Stimulated activated CD4-positive, alpha-beta T cell treated with anti-CD3 and anti-CD28 coated beads, Interleukin-4, amount 100 ng/mL, for 1 hour (primary cell): ENCODE data around the gene ALG12.

Experiments
- DNase-seq: peaks from one replicate; pipeline ENCODE4 v3.0.0-alpha.2; 2020

Gene ALG12

DNA sequence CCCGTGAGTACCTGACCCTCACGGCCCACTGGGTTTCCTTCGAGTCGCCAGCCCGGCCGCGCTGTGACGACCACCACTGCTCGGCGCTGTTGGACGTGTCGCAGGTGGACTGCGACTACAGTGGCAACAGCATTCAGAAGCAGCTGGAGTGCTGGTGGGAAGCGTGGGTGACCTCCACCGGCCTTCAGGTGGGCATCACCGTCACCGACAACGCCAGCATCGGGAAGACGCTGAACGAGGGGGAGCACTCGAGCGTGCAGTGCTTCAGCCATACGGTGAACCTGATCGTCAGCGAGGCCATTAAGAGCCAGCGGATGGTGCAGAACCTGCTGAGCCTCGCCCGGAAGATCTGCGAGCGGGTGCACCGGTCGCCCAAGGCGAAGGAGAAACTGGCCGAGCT, 32.4 kb downstream of the ALG12 start:
- no peak for DNase-seq

- DNase-seq, result no peak
Observed at GRCh38 chr22:49885281-49885680, 33.0 kb downstream of the ALG12 start.

- no peak for DNase-seq
Observed at GRCh38 chr22:49884503-49885260, 33.6 kb downstream of the ALG12 start.

DNA sequence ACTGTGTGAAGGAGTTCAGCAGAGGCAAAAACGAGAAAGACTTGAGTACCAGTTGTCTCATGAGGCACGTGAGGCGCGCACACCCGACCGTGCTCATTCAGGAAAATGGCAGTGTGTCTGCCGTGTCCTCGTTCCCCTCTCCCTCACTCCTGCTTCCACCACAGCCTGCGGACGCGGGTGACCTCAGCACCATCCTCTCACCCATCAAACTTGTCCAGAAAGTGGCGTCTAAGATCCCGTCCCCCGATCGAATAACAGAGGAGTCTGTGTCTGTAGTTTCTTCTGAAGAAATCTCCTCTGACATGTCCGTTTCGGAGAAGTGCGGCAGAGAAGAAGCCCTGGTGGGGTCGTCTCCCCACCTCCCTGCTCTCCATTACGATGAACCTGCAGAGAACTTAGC, 34.2 kb downstream of the ALG12 start:
- DNase-seq, result no peak

GRCh38 chr22:49883294-49883640, 35.0 kb downstream of the ALG12 start:
- DNase-seq, result no peak

DNA sequence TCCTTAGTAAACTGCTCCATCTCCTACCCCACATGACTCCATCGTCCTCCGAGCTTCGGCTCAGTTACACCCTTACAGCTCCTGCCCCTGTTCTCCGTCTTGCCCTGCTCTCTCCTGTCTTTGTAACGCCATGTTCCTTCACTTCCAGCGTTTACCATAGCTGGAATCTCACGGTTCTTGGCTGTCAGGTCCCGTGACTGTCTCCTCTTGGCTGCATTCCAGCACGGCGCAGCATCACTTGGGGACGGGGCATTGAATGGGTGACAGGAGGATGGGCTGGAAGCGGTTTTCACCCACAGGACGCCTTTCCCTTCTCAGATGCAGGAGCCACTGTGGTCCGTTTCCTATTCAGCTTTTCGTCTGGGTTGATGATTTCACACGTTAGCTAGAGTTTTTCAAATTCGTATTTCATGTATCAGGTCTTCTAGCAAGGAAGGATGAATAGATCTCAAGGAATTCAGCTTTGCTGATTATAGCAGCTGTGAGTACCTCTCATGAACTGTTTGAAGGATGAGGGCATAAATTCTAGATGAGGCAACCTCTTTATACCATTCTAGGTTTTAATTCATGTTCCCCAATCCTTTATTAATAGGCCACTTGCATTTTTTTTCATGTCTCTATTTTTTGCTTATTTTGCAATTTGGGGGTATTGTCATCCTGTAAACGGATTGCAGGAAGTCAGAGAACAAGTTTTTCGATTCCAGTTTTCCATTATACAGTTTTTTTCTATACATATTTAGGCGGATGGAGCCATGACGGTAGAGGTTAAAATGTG, 35.5 kb downstream of the ALG12 start:
- no peak for DNase-seq

DNA sequence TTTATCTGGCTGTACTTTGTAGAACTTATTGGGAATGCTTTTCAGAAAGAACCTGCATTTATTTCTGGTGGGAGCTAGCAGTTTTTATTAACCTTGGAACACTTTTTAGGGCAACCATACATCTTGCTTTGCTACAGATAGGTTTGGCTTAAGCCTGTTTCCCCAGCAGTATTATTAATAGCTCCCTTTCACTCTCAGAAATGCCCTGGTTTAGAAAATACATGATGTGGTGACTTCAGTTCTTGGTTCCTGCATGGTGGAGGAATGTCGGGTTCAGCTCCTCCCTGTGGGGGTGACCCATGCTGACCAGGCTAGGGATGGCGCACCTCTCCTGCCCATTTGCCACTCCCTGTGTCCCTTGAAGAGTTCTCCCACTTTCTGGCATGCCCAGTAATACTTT, 36.4 kb downstream of the ALG12 start:
- DNase-seq, result no peak

DNA sequence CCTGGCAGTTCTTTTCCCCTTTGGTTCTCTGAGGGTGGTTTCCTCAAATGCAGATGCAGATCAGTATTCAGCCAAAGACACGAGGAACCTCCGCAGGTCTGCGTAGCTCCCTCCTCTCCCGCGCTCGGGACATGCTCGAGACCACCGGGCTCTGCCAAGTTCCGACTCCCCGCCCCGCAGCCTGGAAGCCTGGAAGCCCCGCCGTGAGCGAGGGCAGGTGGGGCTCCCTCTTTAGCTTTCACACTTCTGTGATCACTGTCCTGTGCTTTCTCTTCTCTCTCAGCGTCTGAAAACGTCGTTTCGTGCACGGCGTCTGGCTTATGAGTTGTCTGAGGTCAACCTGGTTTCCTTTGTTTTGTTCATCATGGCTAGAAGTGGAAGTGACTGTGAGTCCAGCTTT, 38.0 kb downstream of the ALG12 start:
- no peak for DNase-seq

DNA sequence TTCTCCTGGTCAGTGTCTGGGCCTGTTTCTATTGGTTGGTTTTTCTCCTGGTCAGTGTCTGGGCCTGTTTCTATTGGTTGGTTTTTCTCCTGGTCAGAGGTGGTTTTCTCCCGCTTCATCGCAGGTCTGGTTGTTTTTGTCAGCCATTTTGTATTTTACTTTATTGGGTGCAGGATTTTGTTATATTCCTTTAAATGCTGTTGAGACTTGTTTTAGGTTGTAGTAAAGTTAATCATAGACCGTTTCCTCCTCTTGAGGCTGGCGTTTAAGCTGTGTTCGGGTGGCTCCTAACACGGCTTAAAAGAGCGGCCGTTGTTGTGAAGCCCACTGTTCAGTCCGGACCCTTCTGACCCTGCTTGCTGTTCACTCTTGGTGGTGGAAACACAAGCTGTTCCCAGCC, 38.4 kb downstream of the ALG12 start:
- no peak for DNase-seq

GRCh38 chr22:49878206-49878605, 40.0 kb downstream of the ALG12 start:
- DNase-seq, result no peak

GRCh38 chr22:49877642-49878041, 40.6 kb downstream of the ALG12 start:
- DNase-seq, result no peak

DNA sequence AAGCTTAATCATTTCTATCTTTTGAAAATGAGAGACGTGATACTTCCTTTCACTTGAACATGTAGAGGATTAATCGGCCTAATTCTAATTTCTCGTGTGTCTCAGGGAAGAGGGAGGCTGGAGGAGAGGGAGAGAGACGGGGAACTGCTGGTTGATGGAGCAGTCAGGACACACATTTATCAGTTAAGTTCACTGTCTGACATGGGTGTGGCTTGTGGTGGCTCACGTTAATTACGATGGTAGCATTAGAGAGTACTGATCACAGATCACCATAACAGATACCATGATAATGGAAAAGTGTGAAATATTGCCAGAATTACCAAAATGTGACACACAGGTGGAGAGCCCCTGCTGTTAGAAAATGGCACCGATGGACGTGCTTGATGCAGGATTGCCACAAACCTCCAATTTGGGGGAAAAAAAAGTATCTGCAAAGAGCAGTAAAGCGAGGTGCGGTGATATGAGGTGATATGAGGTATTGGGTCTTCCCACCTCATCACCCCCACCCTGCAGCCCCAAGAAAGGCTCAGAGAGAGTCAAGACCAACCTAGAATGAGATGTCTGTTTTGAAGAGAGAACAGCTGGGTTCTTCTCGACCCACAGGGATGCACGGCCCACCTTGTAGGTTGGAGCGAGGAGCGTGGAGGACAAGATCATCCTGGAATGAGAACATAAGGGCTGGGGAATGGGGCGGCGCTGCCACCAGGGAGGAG, 44.9 kb downstream of the ALG12 start:
- no peak for DNase-seq

GRCh38 chr22:49872347-49872746, 45.9 kb downstream of the ALG12 start:
- DNase-seq, result no peak

- DNase-seq, result no peak
Observed at GRCh38 chr22:49871482-49871881, 46.8 kb downstream of the ALG12 start.

GRCh38 chr22:49869845-49870712, 48.2 kb downstream of the ALG12 start:
- DNase-seq, result no peak

DNA sequence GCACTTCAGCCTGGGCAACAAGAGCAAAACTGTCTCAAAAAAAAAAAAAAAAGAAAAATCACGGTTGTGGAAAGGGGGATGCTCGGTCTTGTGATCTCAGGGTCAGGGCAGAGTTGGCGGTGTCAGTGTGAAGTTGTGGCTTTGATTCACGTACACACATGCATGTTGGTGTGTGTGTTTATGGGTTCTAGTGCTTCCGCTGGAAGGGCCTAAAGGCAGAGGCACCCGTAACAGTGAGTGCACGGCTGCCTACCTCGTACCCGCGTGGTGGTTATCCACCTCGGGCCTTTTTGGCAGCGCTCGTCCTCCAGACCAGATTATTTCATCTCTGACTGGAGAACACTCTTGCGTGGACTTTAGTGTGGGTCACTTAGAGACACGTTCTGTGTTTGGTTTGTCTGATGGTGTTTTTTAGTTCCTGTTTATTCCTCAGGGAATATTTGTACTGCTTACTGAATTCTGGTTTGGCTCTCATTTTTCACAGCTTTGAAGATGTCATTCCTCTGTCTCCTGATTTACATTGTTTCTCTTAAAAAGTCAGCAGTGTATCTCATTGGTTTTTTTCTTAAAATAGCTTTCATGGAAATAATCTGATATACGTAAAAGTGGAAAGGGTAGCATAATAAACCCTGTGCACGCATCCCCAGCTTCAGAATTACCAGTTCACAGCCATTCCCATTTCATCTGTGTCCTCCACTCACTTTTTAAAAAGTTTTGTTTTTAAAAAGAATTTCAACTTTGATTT, 49.0 kb downstream of the ALG12 start:
- no peak for DNase-seq

GRCh38 chr22:49867303-49868265, 50.7 kb downstream of the ALG12 start:
- no peak for DNase-seq

DNA sequence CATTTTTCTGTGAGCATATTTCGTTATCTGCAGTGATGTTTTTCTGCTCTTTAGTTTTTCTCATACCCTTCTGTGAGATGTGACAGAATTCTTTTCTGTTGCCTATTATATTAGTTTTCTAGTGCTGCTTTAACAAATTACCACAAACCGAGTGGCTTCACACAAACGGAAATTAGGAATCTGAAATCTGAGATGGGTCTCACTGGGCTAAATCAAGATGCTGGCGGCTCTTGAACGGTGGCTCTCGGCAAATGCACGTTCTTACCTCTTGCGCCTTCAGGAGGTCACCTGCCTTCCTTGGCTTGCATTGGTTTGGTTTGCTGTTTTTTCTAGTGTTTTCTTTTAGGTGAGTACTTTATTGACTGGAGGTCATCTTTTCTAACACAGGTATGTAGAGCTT, 51.6 kb downstream of the ALG12 start:
- DNase-seq, result no peak

- DNase-seq, result no peak
Observed at GRCh38 chr22:49866134-49866533, 52.1 kb downstream of the ALG12 start.

DNA sequence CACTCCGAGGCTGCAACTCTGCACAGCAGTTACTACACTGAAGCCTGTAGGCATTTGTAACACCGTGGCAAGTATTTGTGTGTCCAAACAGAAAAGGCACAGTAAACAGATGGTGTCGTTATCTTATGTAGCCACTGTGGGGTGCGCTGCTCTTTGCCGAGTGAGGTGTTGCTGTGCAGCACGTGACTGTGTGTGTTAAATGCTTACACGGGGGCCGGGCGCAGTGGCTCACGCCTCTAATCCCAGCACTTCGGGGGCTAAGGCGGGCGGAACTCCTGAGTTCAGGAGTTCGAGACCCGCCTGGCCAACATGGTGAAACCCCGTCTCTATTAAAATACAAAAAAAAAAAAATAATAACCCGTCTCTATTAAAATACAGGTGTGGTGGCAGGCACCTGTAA, 53.1 kb downstream of the ALG12 start:
- no peak for DNase-seq

DNA sequence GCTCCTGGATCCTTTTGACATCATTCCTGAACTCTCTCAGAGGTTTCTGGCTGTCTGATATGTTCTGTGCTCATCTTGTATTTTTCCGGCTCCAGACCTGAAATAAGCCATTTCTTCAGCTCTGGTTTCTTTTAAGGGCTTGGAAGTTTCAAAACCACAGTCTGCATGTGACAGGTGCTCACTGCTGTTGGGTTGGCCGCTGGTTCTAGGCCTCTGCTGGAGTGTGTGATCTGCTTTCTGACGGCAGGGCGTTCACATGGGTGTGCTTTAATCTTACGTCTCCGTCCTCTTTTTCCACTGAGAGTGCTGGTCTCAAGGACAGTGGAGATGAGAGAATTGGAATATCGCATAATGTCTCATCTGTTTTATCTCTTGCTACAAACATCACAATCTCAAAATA, 54.3 kb downstream of the ALG12 start:
- no peak for DNase-seq
